Suprapubic skin (tissue), 4 donors: Measurements from ENCODE around the gene MORC1.

Experiments
- POLR2A ChIP-seq, 2 donors: fragments of 450-650 bp; IDR thresholded peaks; one replicate each; pipeline ENCODE4 v1.6.1; 2017; ENCODE audit warnings: antibody characterized with exemption in 2 of 2, mild to moderate bottlenecking in 2 of 2, moderate library complexity in 2 of 2
- POLR2AphosphoS5 ChIP-seq, 3 donors: sonication (generic); formaldehyde crosslinking; IDR thresholded peaks; one replicate each; pipeline ENCODE4 v1.6.1; 2017; ENCODE audit warnings: antibody characterized with exemption in 3 of 3
- TF ChIP-seq, protein P1 (sequence below), 2 donors: fragments of 200-600 bp in 1 of 2; fragments of 450-650 bp in 1 of 2; sonication (generic) in 1 of 2; IDR thresholded peaks; one replicate each; pipeline ENCODE4 v1.5.1; 2016 to 2019; ENCODE audit warnings: antibody characterized with exemption in 2 of 2, mild to moderate bottlenecking in 1 of 2, moderate library complexity in 1 of 2

DNA sequence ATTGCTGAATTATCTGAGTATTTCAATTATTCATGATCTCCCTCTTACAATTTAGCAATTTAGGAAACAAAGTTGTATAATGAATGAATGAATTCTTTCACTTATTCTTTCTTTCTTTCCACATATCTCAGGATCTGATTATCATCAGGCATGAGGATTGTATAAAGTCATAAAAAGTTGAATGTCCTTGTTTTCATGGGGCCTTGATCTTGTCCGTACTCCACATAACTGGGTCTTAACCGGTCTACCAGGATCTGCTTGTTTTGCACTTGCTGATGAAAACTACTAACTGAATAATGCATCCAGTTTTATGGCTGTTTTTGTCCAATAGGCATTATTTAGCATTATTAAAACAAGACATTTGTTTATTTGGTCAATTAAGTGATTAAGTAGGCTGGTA, 31.1 kb upstream of the MORC1 start:
- TF ChIP-seq, protein P1, sequence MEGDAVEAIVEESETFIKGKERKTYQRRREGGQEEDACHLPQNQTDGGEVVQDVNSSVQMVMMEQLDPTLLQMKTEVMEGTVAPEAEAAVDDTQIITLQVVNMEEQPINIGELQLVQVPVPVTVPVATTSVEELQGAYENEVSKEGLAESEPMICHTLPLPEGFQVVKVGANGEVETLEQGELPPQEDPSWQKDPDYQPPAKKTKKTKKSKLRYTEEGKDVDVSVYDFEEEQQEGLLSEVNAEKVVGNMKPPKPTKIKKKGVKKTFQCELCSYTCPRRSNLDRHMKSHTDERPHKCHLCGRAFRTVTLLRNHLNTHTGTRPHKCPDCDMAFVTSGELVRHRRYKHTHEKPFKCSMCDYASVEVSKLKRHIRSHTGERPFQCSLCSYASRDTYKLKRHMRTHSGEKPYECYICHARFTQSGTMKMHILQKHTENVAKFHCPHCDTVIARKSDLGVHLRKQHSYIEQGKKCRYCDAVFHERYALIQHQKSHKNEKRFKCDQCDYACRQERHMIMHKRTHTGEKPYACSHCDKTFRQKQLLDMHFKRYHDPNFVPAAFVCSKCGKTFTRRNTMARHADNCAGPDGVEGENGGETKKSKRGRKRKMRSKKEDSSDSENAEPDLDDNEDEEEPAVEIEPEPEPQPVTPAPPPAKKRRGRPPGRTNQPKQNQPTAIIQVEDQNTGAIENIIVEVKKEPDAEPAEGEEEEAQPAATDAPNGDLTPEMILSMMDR (IDR thresholded peaks at IDR 0.05), result no peak
- TF ChIP-seq POLR2AphosphoS5 (IDR thresholded peaks at IDR 0.05), result no peak
- no peak for TF ChIP-seq POLR2A (IDR thresholded peaks at IDR 0.05)
